Superior temporal gyrus (tissue), 1 donor: ENCODE results near the gene DRGX.

ENCODE experiments used
- DNase-seq: peaks from one replicate; pipeline ENCODE4 v3.0.0-alpha.2; 2016; ENCODE audit errors: extremely low spot score

The DRGX gene

DNA sequence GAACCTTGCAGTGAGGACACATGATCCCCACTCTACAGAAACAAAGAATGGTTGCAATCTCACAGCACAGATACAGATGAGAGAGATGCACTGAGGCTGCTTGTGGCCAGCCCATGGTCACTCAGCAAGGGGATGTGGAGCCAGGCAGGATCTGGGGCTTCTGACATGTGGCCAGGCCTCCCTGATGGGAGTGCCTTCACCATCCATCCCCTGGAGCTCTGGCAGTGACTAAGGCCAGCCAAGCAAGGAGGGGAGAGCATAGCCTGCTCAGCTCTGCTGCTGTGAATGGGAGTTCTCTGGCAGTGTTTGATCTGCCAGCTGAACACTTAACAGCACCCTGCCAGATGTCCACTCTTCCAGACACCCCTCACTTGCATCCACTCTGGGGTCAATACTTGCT is 77.1 kb downstream of the DRGX start:
- no peak for DNase-seq

DNA sequence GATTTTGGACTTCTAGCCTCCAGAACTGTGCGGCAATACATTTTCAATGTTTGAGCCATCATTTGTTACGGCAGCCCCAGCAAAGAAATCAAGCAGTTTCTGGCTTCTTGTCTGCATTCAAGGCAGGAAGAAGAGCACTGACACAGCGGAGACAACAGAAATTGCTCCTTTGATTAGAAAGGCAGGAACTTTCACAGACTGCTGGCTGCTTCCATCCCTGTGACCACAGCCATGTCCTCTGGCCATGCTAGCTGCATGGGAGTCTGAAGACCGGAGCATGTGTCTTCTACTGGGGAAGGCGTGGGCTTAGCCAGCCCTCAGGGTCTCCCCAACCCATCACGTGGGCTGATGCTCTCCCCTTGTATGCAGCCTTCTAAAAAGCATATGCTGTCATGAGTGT is 77.9 kb downstream of the DRGX start:
- DNase-seq: no peak

DNA sequence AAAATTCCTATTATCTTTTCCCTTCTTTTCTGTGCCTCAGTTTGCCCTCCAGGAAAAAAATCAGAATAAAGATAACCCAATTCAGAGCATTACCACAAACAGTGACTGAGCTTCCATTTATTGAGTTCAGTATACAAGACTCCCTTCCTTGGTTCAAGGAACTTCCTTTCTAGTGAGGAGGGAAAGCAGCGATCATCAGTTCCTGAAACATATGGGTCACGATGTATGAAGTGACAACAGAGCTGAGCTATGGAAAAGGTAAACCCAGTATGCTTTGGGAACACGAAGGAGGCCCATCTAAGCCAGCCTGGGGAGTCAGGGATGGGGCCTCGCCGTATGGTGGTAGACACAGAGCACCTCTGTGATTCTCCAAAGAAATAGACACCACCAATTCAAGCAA is 81.1 kb downstream of the DRGX start:
- no peak for DNase-seq
